Kasumi-1 (cell line): Measurements from ENCODE around the gene RPS6KA4.

Experiments
- DNase-seq, 2 experiments: peaks; one replicate each; lab custom pipeline; 2025; lab: John Stamatoyannopoulos, UW

Gene RPS6KA4

GRCh38 chr11:64327375-64327774 lies 31.6 kb upstream of the RPS6KA4 start:
- DNase-seq: no peak

GRCh38 chr11:64327993-64328392 lies 31.0 kb upstream of the RPS6KA4 start:
- DNase-seq: no peak

- DNase-seq: no peak
Measured at GRCh38 chr11:64330888-64331287, 28.1 kb upstream of the RPS6KA4 start.

- DNase-seq: peak; percentile 80 to 82
Measured at GRCh38 chr11:64331569-64332371, 27.2 kb upstream of the RPS6KA4 start.

- DNase-seq: peak; percentile 9 to 16
Measured at GRCh38 chr11:64333556-64333955, 25.4 kb upstream of the RPS6KA4 start.

- peak; percentile 88 to 91 for DNase-seq
Measured at GRCh38 chr11:64334764-64335735, 23.9 kb upstream of the RPS6KA4 start.

- no peak for DNase-seq
Measured at GRCh38 chr11:64337538-64338249, 21.3 kb upstream of the RPS6KA4 start.

- no peak for DNase-seq
Measured at GRCh38 chr11:64338716-64339115, 20.2 kb upstream of the RPS6KA4 start.

- no peak for DNase-seq
Measured at GRCh38 chr11:64339286-64339685, 19.7 kb upstream of the RPS6KA4 start.

GRCh38 chr11:64339754-64340408 lies 19.1 kb upstream of the RPS6KA4 start, which contains the start of gene CCDC88B:
TSS of gene CCDC88B (plus strand) at chr11:64340204. CDS start at chr11:64340267, 63 bp downstream.
- DNase-seq: peak; percentile 58 to 68

- DNase-seq: peak; percentile 42 to 59
Measured at GRCh38 chr11:64340671-64341335, 18.2 kb upstream of the RPS6KA4 start.

- no peak for DNase-seq
Measured at GRCh38 chr11:64341429-64341828, 17.5 kb upstream of the RPS6KA4 start.

GRCh38 chr11:64341851-64342791 lies 16.8 kb upstream of the RPS6KA4 start:
- DNase-seq: peak; percentile 79 to 87

- no peak for DNase-seq
Measured at GRCh38 chr11:64342869-64343745, 15.9 kb upstream of the RPS6KA4 start.

GRCh38 chr11:64343767-64344559 lies 15.0 kb upstream of the RPS6KA4 start:
- DNase-seq: peak in 1 of 2 experiments; percentile 7

GRCh38 chr11:64344787-64345186 lies 14.2 kb upstream of the RPS6KA4 start:
- DNase-seq: no peak

GRCh38 chr11:64347193-64347867 lies 11.6 kb upstream of the RPS6KA4 start:
- no peak for DNase-seq
